Calu3 (cell line): ENCODE data around the gene SCFD2. TPM values are rescaled to one million over a fixed set of nuclear protein-coding genes. Genes with fewer than 3 reads are reported as not detected.

Source experiments
- BruUV-seq: library from RNA; stranded (reverse); fragments of 400-500 nt; replicated peaks from 2 replicates; lab custom pipeline; 2021; lab: Mats Ljungman, UMichigan
- CTCF ChIA-PET: fragments of 300-600 bp; sonication (Branson Sonifier 250); formaldehyde crosslinking; loops from one replicate; lab custom pipeline; 2022; ENCODE audit warnings: antibody characterized with exemption; lab: Charles Lee
- DNase-seq: peaks from one replicate; pipeline ENCODE4 v3.0.0; 2022
- H3K27ac Mint-ChIP-seq: one replicate; pipeline ENCODE4 v1.8.0; 2022; ENCODE audit warnings: mixed read lengths; ENCODE audit not compliant: unreplicated experiment
- H3K27me3 Mint-ChIP-seq: one replicate; pipeline ENCODE4 v1.8.0; 2022; ENCODE audit warnings: mixed read lengths; ENCODE audit not compliant: unreplicated experiment
- H3K36me3 Mint-ChIP-seq: one replicate; pipeline ENCODE4 v1.8.0; 2022; ENCODE audit warnings: mild to moderate bottlenecking, moderate library complexity, mixed read lengths; ENCODE audit not compliant: insufficient read depth, unreplicated experiment
- H3K4me1 Mint-ChIP-seq: one replicate; pipeline ENCODE4 v1.8.0; 2022; ENCODE audit warnings: mild to moderate bottlenecking, low read depth, mixed read lengths; ENCODE audit not compliant: unreplicated experiment
- H3K4me3 Mint-ChIP-seq: one replicate; pipeline ENCODE4 v1.8.0; 2022; ENCODE audit warnings: mild to moderate bottlenecking, low read depth, moderate library complexity, mixed read lengths; ENCODE audit not compliant: unreplicated experiment
- H3K9me3 Mint-ChIP-seq: one replicate; pipeline ENCODE4 v1.8.0; 2022; ENCODE audit warnings: low read depth, mixed read lengths; ENCODE audit not compliant: unreplicated experiment
- intact Hi-C: fragments of 100-400 bp; cut with micrococcal nuclease; formaldehyde crosslinking; loops from one replicate; pipeline ENCODE4 v1.10.0; 2022; ENCODE audit not compliant: unreplicated experiment
- total RNA-seq: library from RNA; stranded (reverse); gene quantifications from 2 replicates; pipeline ENCODE4 v1.2.3, GENCODE V29; 2022
- TF ChIP-seq, protein P1 (sequence below): fragments of 200-600 bp; IDR thresholded peaks from one replicate; pipeline ENCODE4 v1.8.0; 2022; ENCODE audit warnings: antibody characterized with exemption; ENCODE audit not compliant: unreplicated experiment

The SCFD2 gene
- total RNA-seq, 1 experiment from 2014 or later: 16.7 TPM

DNA sequence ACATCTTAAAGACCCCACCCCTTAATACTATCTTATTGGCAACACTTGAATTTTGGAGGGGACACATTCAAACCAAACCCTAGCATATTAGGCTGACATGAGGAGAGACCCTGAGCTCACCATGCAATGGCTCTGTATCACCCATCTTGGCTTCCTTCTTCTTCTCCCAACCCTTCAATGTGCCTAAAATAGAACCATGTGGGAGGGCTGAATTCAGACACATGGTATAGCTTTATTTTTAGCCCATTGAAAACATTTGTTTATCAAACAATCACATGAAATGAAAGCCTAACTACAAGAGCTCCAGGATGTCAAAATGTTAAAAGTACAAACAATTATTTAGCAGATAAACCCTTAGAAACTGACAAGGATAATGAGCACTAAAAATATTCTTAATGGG, 422.2 kb downstream of the SCFD2 start:
- Mint-ChIP-seq H3K27ac (no peak overlapping the region), H3K27me3 (no peaks in the 10 kb centered on the region), H3K9me3 (no peaks in the 10 kb centered on the region), H3K4me1 (no peaks in the 10 kb centered on the region), H3K36me3 (no peaks in the 10 kb centered on the region), H3K4me3 (no peak overlapping the region)
- no peak for DNase-seq
- CTCF ChIA-PET: no interaction called here
- BruUV-seq: no TSS peak
- TF ChIP-seq, protein P1, sequence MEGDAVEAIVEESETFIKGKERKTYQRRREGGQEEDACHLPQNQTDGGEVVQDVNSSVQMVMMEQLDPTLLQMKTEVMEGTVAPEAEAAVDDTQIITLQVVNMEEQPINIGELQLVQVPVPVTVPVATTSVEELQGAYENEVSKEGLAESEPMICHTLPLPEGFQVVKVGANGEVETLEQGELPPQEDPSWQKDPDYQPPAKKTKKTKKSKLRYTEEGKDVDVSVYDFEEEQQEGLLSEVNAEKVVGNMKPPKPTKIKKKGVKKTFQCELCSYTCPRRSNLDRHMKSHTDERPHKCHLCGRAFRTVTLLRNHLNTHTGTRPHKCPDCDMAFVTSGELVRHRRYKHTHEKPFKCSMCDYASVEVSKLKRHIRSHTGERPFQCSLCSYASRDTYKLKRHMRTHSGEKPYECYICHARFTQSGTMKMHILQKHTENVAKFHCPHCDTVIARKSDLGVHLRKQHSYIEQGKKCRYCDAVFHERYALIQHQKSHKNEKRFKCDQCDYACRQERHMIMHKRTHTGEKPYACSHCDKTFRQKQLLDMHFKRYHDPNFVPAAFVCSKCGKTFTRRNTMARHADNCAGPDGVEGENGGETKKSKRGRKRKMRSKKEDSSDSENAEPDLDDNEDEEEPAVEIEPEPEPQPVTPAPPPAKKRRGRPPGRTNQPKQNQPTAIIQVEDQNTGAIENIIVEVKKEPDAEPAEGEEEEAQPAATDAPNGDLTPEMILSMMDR: no peak
- intact Hi-C loops: no loop called here

DNA sequence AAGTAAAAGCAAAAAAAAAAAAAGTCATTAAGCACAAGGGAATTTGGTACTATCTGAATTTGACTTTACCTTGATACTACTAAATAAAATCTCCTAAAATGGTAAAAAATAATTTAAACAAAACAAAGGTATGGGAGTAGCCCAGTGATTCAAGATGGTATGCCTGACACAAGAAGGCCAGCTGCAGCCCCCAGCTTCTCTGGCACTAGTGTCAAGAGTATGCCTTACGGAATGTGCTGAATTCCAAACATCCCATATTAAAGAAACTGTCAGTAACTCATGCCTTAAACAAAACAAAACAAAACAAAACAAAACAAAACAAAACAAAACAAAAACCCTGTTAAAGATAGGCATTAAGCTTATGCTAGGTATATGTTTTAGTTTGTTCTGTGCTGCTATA, 422.9 kb downstream of the SCFD2 start:
- no peaks in the 10 kb centered on the region for H3K36me3 Mint-ChIP-seq
- H3K4me1 Mint-ChIP-seq: no peaks in the 10 kb centered on the region
- TF ChIP-seq, protein P1: no peak
- H3K27ac Mint-ChIP-seq: no peak overlapping the region
- BruUV-seq: no TSS peak
- DNase-seq: no peak
- H3K9me3 Mint-ChIP-seq: no peaks in the 10 kb centered on the region
- H3K4me3 Mint-ChIP-seq: no peak overlapping the region
- no peaks in the 10 kb centered on the region for H3K27me3 Mint-ChIP-seq
- intact Hi-C loops: no loop called here
- CTCF ChIA-PET: interaction anchor here (0.7 kb wide), 1 partner anchor 563 kb away, joined by 3 read pairs; no protein-coding TSS in a partner anchor

DNA sequence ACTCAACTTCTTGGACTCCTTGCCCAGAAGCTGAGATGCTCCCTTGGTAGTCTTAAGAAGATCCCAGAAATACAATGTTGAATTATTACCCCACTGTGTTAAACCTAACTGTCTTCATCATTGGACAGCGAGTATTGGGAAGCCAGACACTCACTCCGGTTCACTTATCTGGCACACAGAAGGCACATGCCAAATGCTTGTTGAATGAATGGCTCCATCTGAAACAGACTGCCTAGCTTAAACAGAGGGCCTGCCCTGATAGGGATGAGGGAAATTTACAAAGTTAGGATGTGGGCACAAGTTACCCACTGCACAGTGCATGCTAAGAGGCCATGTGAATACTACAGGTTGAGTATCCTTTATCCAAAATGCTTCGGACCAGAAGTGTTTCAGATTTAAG, 424.4 kb downstream of the SCFD2 start:
- no peaks in the 10 kb centered on the region for H3K27me3 Mint-ChIP-seq

DNA sequence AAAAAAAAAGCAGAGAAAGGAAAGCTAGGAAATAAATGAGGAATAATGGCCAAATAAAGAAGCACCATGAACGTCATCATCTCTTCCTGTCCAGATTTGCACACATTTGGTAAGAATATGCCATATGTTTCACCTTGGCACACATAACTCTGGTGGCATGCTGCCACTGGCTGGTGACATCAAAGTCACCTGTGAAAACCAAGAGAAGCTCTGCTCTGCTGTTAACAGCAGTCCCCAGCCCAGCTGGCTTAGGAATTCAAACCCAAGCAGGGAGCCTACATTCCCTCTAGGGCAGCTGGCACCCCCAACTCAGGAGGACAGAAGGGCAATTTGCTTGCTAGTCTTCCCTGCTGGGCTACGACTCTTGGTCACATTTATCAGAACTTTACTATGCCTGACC, 426.1 kb downstream of the SCFD2 start:
- Mint-ChIP-seq H3K4me3 (no peak overlapping the region), H3K27me3 (no peaks in the 10 kb centered on the region), H3K4me1 (peaks cover 10% of the 10 kb centered on the region), H3K9me3 (no peaks in the 10 kb centered on the region), H3K27ac (no peak overlapping the region), H3K36me3 (peaks cover 5% of the 10 kb centered on the region)
- no TSS peak for BruUV-seq
- TF ChIP-seq, protein P1: no peak
- CTCF ChIA-PET: no interaction called here
- no peak for DNase-seq
- intact Hi-C loops: no loop called here

More for the DNA sequence above, 424.4 kb downstream of the SCFD2 start:
- no peaks in the 10 kb centered on the region for H3K9me3 Mint-ChIP-seq
- CTCF ChIA-PET: no interaction called here
- intact Hi-C loops: no loop called here
- no peak overlapping the region for H3K4me3 Mint-ChIP-seq
- peaks cover 2% of the 10 kb centered on the region for H3K36me3 Mint-ChIP-seq
- H3K27ac Mint-ChIP-seq: no peak overlapping the region
- no TSS peak for BruUV-seq
- no peak for DNase-seq
- TF ChIP-seq, protein P1: no peak
- peaks cover 7% of the 10 kb centered on the region for H3K4me1 Mint-ChIP-seq
